ENCODE measurements around the gene ST6GALNAC3. TPM values are rescaled to one million over a fixed set of nuclear protein-coding genes. Genes with fewer than 3 reads are reported as not detected.

ST6GALNAC3 gene
- total RNA-seq, 1 experiment from 2014 or later, result 2.2 TPM

- TF ChIP-seq ZBTB33 (IDR thresholded peaks at IDR 0.05; ENCODE audit: extremely low read depth, insufficient replicate concordance, low read length), result no peak
These were observed 28.5 kb downstream of the ST6GALNAC3 start (continued) for GRCh38 chr1:76103034-76103433.

GRCh38 chr1:76105372-76105771 is 30.8 kb downstream of the ST6GALNAC3 start:
- POLR2A ChIA-PET, result no interaction called here
- no peaks in the 10 kb centered on the region for H3K9me3 ChIP-seq (ENCODE audit: control insufficient read depth in 1 of 2, insufficient read depth in 1 of 2, low read depth in 1 of 2, low read length in 2 of 2)
- intact Hi-C loops (cut with micrococcal nuclease), result no loop called here
- no peak overlapping the region for H2AFZ ChIP-seq (ENCODE audit: low read depth, low read length, poor library complexity, severe bottlenecking)
- no peaks in the 10 kb centered on the region for H4K20me1 ChIP-seq (ENCODE audit: insufficient read depth)
- no peaks in the 10 kb centered on the region for H3K9me2 ChIP-seq (ENCODE audit: insufficient read depth)
- H3K4me1 ChIP-seq (ENCODE audit: control insufficient read depth in 1 of 2, insufficient read depth in 2 of 2, low read length in 2 of 2), result no peaks in the 10 kb centered on the region
- no peak overlapping the region for H3K27ac ChIP-seq (ENCODE audit: low read depth, low read length)
- H3K4me3 ChIP-seq (replicated peaks in 1 of 2; ENCODE audit: low read depth in 1 of 2, low read length in 2 of 2), result no peak overlapping the region
- ATAC-seq, result no peak
- no peak overlapping the region for H3K9ac ChIP-seq (ENCODE audit: low read length)
- no peak overlapping the region for H3K4me2 ChIP-seq (ENCODE audit: low read length)
- no TSS peak for BruUV-seq (replicated peaks)
- DNase-seq (ENCODE audit: low read depth, low spot score), result no peak
- H3K79me2 ChIP-seq (ENCODE audit: insufficient read depth, low read length), result no peaks in the 10 kb centered on the region
- CTCF ChIA-PET, result no interaction called here
- no peaks in the 10 kb centered on the region for H3K27me3 ChIP-seq (ENCODE audit: insufficient read depth, low read length)
- TF ChIP-seq FOSL1 (IDR thresholded peaks at IDR 0.05; ENCODE audit: low read depth) (no peak), POLR2A (IDR thresholded peaks at IDR 0.05; ENCODE audit: borderline replicate concordance, extremely low read depth, insufficient read depth, insufficient read length) (no peak), YY1 (IDR thresholded peaks at IDR 0.05; ENCODE audit: extremely low read depth, insufficient replicate concordance, low read depth, low read length) (no peak), MAX (IDR thresholded peaks at IDR 0.05) (no peak), POLR2AphosphoS5 (IDR thresholded peaks at IDR 0.05; ENCODE audit: low read depth, low read length) (no peak), ATF3 (IDR thresholded peaks at IDR 0.05) (no peak), SP1 (IDR thresholded peaks at IDR 0.05; ENCODE audit: low read depth) (no peak)
- RAD21 ChIA-PET (ENCODE audit: low non-redundant PET in 1 of 2, low total read pairs in 2 of 2, uncharacterized antibody in 2 of 2, unreplicated experiment in 2 of 2), result no interaction called here
- no peaks in the 10 kb centered on the region for H3K36me3 ChIP-seq (ENCODE audit: control insufficient read depth in 1 of 2, insufficient read depth in 2 of 2, low read length in 2 of 2)

Measured in HCT116 (cell line).